Endothelial cell of umbilical vein (primary cell): Measurements from ENCODE around the gene KRT84.

Experiments
- EZH2 ChIP-seq: IDR thresholded peaks from 2 replicates; pipeline ENCODE4 v1.6.1; 2012; ENCODE audit warnings: borderline replicate concordance, low read depth, mild to moderate bottlenecking, moderate library complexity, low read length, inconsistent platforms; ENCODE audit not compliant: severe bottlenecking
- FOS ChIP-seq: IDR thresholded peaks from 2 replicates; pipeline ENCODE4 v1.6.1; 2011; ENCODE audit warnings: mild to moderate bottlenecking, low read length, moderate library complexity, borderline replicate concordance; ENCODE audit not compliant: insufficient read depth
- JUN ChIP-seq: IDR thresholded peaks from 2 replicates; pipeline ENCODE4 v1.6.1; 2011; ENCODE audit warnings: borderline replicate concordance, low read depth; ENCODE audit not compliant: insufficient read length, insufficient read depth
- MYC ChIP-seq: IDR thresholded peaks from one replicate; pipeline ENCODE4 v1.6.1; 2011; ENCODE audit warnings: mild to moderate bottlenecking, low read depth, low read length
- POLR2A ChIP-seq: IDR thresholded peaks from 2 replicates; pipeline ENCODE4 v1.6.1; 2012; ENCODE audit warnings: low read depth, mild to moderate bottlenecking, control low read depth, low read length
- POLR2AphosphoS5 ChIP-seq: IDR thresholded peaks from 2 replicates; pipeline ENCODE4 v1.6.1; 2012; ENCODE audit warnings: low read depth, mild to moderate bottlenecking, control low read depth, low read length, moderate library complexity; ENCODE audit not compliant: insufficient read depth
- TF ChIP-seq, protein P1 (sequence below), 2 donors: IDR thresholded peaks; 1 replicate in 1 of 2; 2 replicates in 1 of 2; pipeline ENCODE4 v1.5.1; 2011; ENCODE audit warnings: low read length in 2 of 2, mild to moderate bottlenecking in 2 of 2, moderate library complexity in 2 of 2, control low read depth in 1 of 2, inconsistent platforms in 1 of 2, low read depth in 1 of 2; ENCODE audit not compliant: insufficient read depth in 1 of 2; ENCODE audit errors: extremely low read depth in 1 of 2
- TF ChIP-seq, protein P2 (sequence below): IDR thresholded peaks from 2 replicates; pipeline ENCODE4 v1.6.1; 2011; ENCODE audit not compliant: insufficient read depth, insufficient read length

GRCh38 chr12:52401926-52402325 lies 16.5 kb upstream of the KRT84 start:
- TF ChIP-seq, protein P1, sequence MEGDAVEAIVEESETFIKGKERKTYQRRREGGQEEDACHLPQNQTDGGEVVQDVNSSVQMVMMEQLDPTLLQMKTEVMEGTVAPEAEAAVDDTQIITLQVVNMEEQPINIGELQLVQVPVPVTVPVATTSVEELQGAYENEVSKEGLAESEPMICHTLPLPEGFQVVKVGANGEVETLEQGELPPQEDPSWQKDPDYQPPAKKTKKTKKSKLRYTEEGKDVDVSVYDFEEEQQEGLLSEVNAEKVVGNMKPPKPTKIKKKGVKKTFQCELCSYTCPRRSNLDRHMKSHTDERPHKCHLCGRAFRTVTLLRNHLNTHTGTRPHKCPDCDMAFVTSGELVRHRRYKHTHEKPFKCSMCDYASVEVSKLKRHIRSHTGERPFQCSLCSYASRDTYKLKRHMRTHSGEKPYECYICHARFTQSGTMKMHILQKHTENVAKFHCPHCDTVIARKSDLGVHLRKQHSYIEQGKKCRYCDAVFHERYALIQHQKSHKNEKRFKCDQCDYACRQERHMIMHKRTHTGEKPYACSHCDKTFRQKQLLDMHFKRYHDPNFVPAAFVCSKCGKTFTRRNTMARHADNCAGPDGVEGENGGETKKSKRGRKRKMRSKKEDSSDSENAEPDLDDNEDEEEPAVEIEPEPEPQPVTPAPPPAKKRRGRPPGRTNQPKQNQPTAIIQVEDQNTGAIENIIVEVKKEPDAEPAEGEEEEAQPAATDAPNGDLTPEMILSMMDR (IDR thresholded peaks at IDR 0.05; ENCODE audit: extremely low read depth in 1 of 2, insufficient read depth in 1 of 2, low read depth in 1 of 2, low read length in 2 of 2): no peak
- TF ChIP-seq, protein P2, sequence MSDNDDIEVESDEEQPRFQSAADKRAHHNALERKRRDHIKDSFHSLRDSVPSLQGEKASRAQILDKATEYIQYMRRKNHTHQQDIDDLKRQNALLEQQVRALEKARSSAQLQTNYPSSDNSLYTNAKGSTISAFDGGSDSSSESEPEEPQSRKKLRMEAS: no peak
- TF ChIP-seq POLR2A (no peak), EZH2 (no peak), FOS (no peak), POLR2AphosphoS5 (no peak), JUN (no peak), MYC (no peak)
